WERI-Rb-1 (cell line): ENCODE results near the gene PRTFDC1.

Source experiments
- DNase-seq: peaks from one replicate; pipeline ENCODE4 v3.0.0-alpha.2; 2020
- H3K27ac ChIP-seq: fragments of 250-450 bp; sonication (Bioruptor Pico); 2 replicates; pipeline ENCODE4 v1.5.1; 2020; ENCODE audit warnings: mild to moderate bottlenecking, moderate library complexity
- H3K27me3 ChIP-seq: fragments of 250-450 bp; sonication (Bioruptor Pico); 2 replicates; pipeline ENCODE4 v1.5.1; 2021; ENCODE audit warnings: mild to moderate bottlenecking, low read depth, moderate library complexity; ENCODE audit not compliant: insufficient read depth, severe bottlenecking
- H3K36me3 ChIP-seq: fragments of 250-450 bp; sonication (Bioruptor Pico); 2 replicates; pipeline ENCODE4 v1.5.1; 2020; ENCODE audit warnings: mild to moderate bottlenecking, moderate library complexity
- H3K4me3 ChIP-seq: 2 replicates; pipeline ENCODE4 v1.5.1; 2011; ENCODE audit warnings: low read depth, mild to moderate bottlenecking, control low read depth, low read length
- H3K9me3 ChIP-seq: fragments of 250-450 bp; sonication (Bioruptor Pico); 2 replicates; pipeline ENCODE4 v1.5.1; 2021; ENCODE audit warnings: mild to moderate bottlenecking, moderate library complexity; ENCODE audit not compliant: severe bottlenecking
- TF ChIP-seq, protein P1 (sequence below): IDR thresholded peaks from 2 replicates; pipeline ENCODE4 v1.5.1; 2011; ENCODE audit warnings: low read depth, mild to moderate bottlenecking, control low read depth, inconsistent platforms, low read length

Gene PRTFDC1

DNA sequence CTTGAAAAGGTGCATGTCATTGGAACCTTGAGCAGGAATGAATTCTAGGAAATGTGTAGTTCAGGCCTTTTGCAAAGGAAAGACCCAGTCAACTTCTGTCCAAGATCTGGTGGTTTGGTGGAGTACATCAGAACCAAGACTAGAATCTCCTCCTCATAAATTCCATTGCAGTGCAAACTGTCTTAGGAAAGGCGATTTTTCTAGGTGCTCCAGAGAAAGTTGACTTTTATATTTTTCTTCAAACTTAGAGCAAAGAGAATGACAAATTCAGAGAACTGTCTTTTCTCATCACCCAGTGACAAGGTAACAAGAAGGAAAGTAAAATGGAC, 50.0 kb downstream of the PRTFDC1 start:
- Histone ChIP-seq H3K27ac (no peak overlapping the region), H3K9me3 (no peaks in the 10 kb centered on the region), H3K27me3 (no peaks in the 10 kb centered on the region), H3K4me3 (no peak overlapping the region), H3K36me3 (no peaks in the 10 kb centered on the region)
- no peak for DNase-seq
- TF ChIP-seq, protein P1, sequence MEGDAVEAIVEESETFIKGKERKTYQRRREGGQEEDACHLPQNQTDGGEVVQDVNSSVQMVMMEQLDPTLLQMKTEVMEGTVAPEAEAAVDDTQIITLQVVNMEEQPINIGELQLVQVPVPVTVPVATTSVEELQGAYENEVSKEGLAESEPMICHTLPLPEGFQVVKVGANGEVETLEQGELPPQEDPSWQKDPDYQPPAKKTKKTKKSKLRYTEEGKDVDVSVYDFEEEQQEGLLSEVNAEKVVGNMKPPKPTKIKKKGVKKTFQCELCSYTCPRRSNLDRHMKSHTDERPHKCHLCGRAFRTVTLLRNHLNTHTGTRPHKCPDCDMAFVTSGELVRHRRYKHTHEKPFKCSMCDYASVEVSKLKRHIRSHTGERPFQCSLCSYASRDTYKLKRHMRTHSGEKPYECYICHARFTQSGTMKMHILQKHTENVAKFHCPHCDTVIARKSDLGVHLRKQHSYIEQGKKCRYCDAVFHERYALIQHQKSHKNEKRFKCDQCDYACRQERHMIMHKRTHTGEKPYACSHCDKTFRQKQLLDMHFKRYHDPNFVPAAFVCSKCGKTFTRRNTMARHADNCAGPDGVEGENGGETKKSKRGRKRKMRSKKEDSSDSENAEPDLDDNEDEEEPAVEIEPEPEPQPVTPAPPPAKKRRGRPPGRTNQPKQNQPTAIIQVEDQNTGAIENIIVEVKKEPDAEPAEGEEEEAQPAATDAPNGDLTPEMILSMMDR, result no peak

DNA sequence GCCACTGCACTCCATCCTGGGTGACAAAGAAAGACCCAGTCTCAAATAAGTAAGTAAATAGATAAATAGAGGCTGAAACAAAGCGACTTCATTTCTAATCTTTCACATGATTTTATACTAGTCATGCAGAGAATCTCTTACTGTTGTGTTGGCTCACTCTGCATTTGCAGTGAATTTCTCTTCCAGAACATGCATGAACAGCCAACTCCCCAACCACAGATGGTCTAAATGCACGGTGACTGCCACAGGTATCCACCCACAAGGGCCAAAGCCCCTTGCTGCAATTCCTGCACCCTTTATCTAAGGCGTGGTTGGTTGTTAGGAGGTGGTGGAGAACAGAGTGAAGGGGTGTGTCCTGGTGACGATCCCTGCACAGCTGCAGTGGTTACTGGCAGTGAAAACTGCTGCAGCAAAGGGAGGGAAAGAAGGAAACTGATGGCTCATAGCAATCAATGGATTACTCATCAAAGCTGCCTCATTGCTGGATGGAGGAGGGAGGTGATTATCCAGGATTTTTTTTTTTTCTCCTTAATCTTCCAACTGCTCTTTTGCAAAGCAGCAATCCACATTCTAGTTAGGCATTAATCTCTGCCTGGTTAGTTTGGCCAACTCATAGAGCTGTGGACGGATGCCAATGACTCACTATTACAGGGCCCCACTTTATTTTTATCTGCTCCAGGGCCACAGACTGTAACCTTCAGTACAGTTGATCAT, 50.6 kb downstream of the PRTFDC1 start:
- Histone ChIP-seq H3K4me3 (no peak overlapping the region), H3K27me3 (no peaks in the 10 kb centered on the region), H3K27ac (no peak overlapping the region), H3K36me3 (no peaks in the 10 kb centered on the region), H3K9me3 (no peaks in the 10 kb centered on the region)
- peak; percentile 24 for DNase-seq
- TF ChIP-seq, protein P1, result no peak

DNA sequence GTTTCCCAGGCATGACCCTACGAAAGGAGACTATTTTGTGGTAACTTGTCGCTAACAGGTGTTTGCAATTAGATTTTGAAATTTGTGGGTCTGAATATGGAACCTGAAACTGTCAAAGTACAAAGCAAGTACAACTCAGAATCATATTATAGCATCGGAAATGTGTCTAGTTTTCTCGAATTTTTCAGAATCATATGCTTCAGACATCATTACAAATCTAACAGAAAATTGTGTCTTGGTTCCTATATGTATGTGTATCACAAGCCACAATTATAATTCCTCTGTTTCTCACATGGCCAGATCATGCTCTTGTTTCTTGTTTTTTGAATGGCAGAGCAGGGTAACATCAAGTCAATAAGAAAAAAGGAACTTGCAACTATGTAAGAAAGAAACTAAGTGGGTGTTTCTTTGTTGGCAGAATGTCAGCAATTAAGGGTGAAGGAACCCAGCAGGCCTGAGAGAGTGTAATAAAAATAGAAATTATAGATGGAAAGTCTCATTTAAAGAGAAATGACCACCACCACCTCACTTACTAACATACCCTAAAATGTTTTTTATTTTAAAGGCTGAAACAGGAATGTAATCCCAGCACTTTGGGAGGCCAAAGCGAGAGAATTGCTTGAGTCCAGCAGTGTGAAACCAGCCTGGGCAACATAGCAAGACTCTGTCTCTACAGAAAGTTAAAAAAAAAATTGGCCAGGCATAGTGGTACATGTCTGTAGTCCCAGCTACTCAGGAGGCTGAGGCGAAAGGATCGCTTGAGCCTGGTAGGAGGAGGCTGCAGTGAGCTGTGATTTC, 51.3 kb downstream of the PRTFDC1 start:
- H3K27ac ChIP-seq, result no peak overlapping the region
- TF ChIP-seq, protein P1, result no peak
- no peaks in the 10 kb centered on the region for H3K9me3 ChIP-seq

DNA sequence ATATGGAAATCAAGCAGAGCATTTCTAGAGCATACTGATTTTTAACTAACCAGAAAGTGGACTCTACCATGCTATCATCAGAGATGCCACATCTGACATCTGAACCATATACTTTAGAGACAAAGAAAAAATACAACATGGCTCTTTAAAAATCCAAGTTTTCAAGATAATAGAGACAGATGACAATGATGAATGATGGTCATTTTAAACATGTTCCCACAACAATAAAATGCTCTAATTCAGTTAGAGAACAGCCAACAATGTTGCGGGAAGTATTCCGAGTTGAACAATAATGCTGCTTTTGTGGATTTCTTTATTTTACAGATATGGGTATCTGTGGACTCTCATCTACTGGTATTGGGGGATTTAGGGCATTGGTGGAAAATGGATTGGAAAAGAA, 52.8 kb downstream of the PRTFDC1 start:
- no peak overlapping the region for H3K27ac ChIP-seq
- H3K4me3 ChIP-seq, result no peak overlapping the region
- H3K27me3 ChIP-seq, result no peaks in the 10 kb centered on the region
- H3K36me3 ChIP-seq, result no peaks in the 10 kb centered on the region
- no peak for DNase-seq
- H3K9me3 ChIP-seq, result no peaks in the 10 kb centered on the region
- TF ChIP-seq, protein P1, result no peak

More for the DNA sequence above, 51.3 kb downstream of the PRTFDC1 start:
- H3K36me3 ChIP-seq, result no peaks in the 10 kb centered on the region
- H3K4me3 ChIP-seq, result no peak overlapping the region
- H3K27me3 ChIP-seq, result no peaks in the 10 kb centered on the region
- DNase-seq, result no peak

DNA sequence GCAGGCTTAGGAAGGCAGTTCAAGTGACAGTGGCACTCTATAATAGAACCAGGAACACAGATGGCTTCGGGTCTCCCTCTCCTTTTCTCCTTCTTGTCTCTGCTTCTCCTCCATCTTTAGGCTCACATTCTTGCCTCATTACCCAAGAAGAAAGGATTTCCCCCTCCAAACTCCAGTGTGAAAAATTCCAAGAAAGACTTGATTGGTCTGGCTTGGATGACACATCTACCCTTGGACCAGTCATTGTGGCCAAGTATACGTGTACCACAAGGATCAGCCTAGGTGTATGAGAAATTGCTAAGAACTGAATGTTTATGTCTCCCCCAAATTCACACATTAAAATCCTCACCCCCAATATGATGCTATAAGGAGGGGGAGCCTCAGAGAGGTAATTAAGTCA, 53.9 kb downstream of the PRTFDC1 start:
- no peaks in the 10 kb centered on the region for H3K9me3 ChIP-seq
- TF ChIP-seq, protein P1, result no peak
- no peak overlapping the region for H3K27ac ChIP-seq
- H3K27me3 ChIP-seq, result no peaks in the 10 kb centered on the region
- no peaks in the 10 kb centered on the region for H3K36me3 ChIP-seq
- no peak overlapping the region for H3K4me3 ChIP-seq
- DNase-seq, result no peak
